Fibroblast of lung (primary cell): ENCODE data around the gene GPC3. TPM values are rescaled to one million over a fixed set of nuclear protein-coding genes. Genes with fewer than 3 reads are reported as not detected.

Experiments used
- DNase-seq, 2 donors: peaks; one replicate each; pipeline versions ENCODE4 v3.0.0 to v3.0.0-alpha.2; 2010; ENCODE audit warnings: low read depth in 2 of 2
- H2AFZ ChIP-seq: 2 replicates; pipeline ENCODE4 v1.5.1; 2012; ENCODE audit warnings: low read length, control low read depth, inconsistent platforms
- H3K27ac ChIP-seq: 2 replicates; pipeline ENCODE4 v1.5.1; 2011; ENCODE audit warnings: low read length, control low read depth; ENCODE audit not compliant: insufficient read depth
- H3K27me3 ChIP-seq: 2 replicates; pipeline ENCODE4 v1.5.1; 2011; ENCODE audit warnings: mild to moderate bottlenecking, low read length; ENCODE audit not compliant: control insufficient read depth, insufficient read depth
- H3K36me3 ChIP-seq: 2 replicates; pipeline ENCODE4 v1.5.1; 2011; ENCODE audit warnings: low read length; ENCODE audit not compliant: control insufficient read depth, insufficient read depth
- H3K4me1 ChIP-seq: 2 replicates; pipeline ENCODE4 v1.5.1; 2011; ENCODE audit warnings: low read length; ENCODE audit not compliant: control insufficient read depth, insufficient read depth; ENCODE audit errors: extremely low read depth
- H3K4me2 ChIP-seq: 2 replicates; pipeline ENCODE4 v1.5.1; 2011; ENCODE audit warnings: low read length, control low read depth; ENCODE audit not compliant: insufficient read depth; ENCODE audit errors: extremely low read depth
- H3K4me3 ChIP-seq, 4 experiments: fragments of 200-600 bp in 1 of 4; sonication (generic) in 1 of 4; replicated peaks in 1 of 4; 2 replicates each; pipeline ENCODE4 v1.5.1; 2011 to 2016; ENCODE audit warnings: low read length in 4 of 4, low read depth in 3 of 4, mild to moderate bottlenecking in 3 of 4, control low read depth in 2 of 4, inconsistent platforms in 1 of 4, mixed read lengths in 1 of 4; ENCODE audit not compliant: insufficient read depth in 1 of 4; ENCODE audit errors: control extremely low read depth in 1 of 4
- H3K79me2 ChIP-seq: 2 replicates; pipeline ENCODE4 v1.5.1; 2012; ENCODE audit warnings: mild to moderate bottlenecking, low read length, inconsistent platforms; ENCODE audit not compliant: control insufficient read depth, insufficient read depth
- H3K9ac ChIP-seq: 2 replicates; pipeline ENCODE4 v1.5.1; 2011; ENCODE audit warnings: mild to moderate bottlenecking, low read length, control low read depth; ENCODE audit not compliant: insufficient read depth
- H3K9me3 ChIP-seq: 2 replicates; pipeline ENCODE4 v1.5.1; 2012; ENCODE audit warnings: low read depth, low read length; ENCODE audit not compliant: control insufficient read depth, insufficient read depth
- H4K20me1 ChIP-seq: 2 replicates; pipeline ENCODE4 v1.5.1; 2011; ENCODE audit warnings: low read length; ENCODE audit not compliant: control insufficient read depth, insufficient read depth; ENCODE audit errors: extremely low read depth
- CTCF ChIP-seq, 2 donors: IDR thresholded peaks in 1 of 2; conservative IDR thresholded peaks in 1 of 2; 1 replicate in 1 of 2; 2 replicates in 1 of 2; pipeline ENCODE4 v1.5.1; 2011 to 2012; ENCODE audit warnings: low read length in 2 of 2, control low read depth in 1 of 2, inconsistent platforms in 1 of 2, low read depth in 1 of 2, mild to moderate bottlenecking in 1 of 2
- EZH2 ChIP-seq: IDR thresholded peaks from 2 replicates; pipeline ENCODE4 v1.5.1; 2012; ENCODE audit warnings: low read length, control low read depth, mild to moderate bottlenecking; ENCODE audit errors: missing control alignments
- polyA plus RNA-seq, 2 donors: library from polyadenylated mRNA; depleted of rRNA in 1 of 2; stranded (reverse) in 1 of 2; unstranded in 1 of 2; fragments of >200 nt; gene quantifications; 2 replicates each; pipeline ENCODE4 v1.2.1, GENCODE V29; 2011 to 2012; ENCODE audit warnings: missing spikeins in 1 of 2
- total RNA-seq: library from RNA; depleted of rRNA; stranded (reverse); fragments of >200 nt; gene quantifications from 2 replicates; pipeline ENCODE4 v1.2.1, GENCODE V29; 2014

Gene GPC3
- total and polyA plus RNA-seq, 2 donors (not counting 1 experiment from before 2014, with no cell fraction given), result 6.4 to 7.1 TPM

GRCh38 chrX:133566876-133567275 is 418.5 kb downstream of the GPC3 start:
- H3K27me3 ChIP-seq, result no peaks in the 10 kb centered on the region
- no peak overlapping the region for H2AFZ ChIP-seq
- no peak overlapping the region for H3K27ac ChIP-seq
- H3K9me3 ChIP-seq, result no peaks in the 10 kb centered on the region
- H3K9ac ChIP-seq, result no peak overlapping the region
- no peak for TF ChIP-seq CTCF (conservative IDR thresholded peaks at IDR 0.05 in 1 of 2, IDR thresholded peaks at IDR 0.05 in 1 of 2; ENCODE audit: low read depth in 1 of 2, low read length in 2 of 2)
- no peak for TF ChIP-seq EZH2
- no peaks in the 10 kb centered on the region for H3K79me2 ChIP-seq
- no peak for DNase-seq
- H3K36me3 ChIP-seq, result no peaks in the 10 kb centered on the region
- H4K20me1 ChIP-seq, result no peaks in the 10 kb centered on the region
- no peak overlapping the region for H3K4me2 ChIP-seq
- no peak overlapping the region for H3K4me3 ChIP-seq
- H3K4me1 ChIP-seq, result no peaks in the 10 kb centered on the region

GRCh38 chrX:133563705-133564104 is 421.7 kb downstream of the GPC3 start:
- no peaks in the 10 kb centered on the region for H3K36me3 ChIP-seq
- H3K9me3 ChIP-seq, result no peaks in the 10 kb centered on the region
- no peaks in the 10 kb centered on the region for H3K27me3 ChIP-seq
- H4K20me1 ChIP-seq, result no peaks in the 10 kb centered on the region
- no peak overlapping the region for H3K4me2 ChIP-seq
- no peaks in the 10 kb centered on the region for H3K4me1 ChIP-seq
- no peak for DNase-seq
- H3K79me2 ChIP-seq, result no peaks in the 10 kb centered on the region
- H3K4me3 ChIP-seq, result no peak overlapping the region
- no peak overlapping the region for H3K9ac ChIP-seq
- TF ChIP-seq CTCF (conservative IDR thresholded peaks at IDR 0.05 in 1 of 2, IDR thresholded peaks at IDR 0.05 in 1 of 2; ENCODE audit: low read depth in 1 of 2, low read length in 2 of 2) (no peak), EZH2 (no peak)
- no peak overlapping the region for H2AFZ ChIP-seq
- no peak overlapping the region for H3K27ac ChIP-seq

GRCh38 chrX:133561251-133561650 is 424.1 kb downstream of the GPC3 start:
- H3K36me3 ChIP-seq, result no peaks in the 10 kb centered on the region
- no peak for TF ChIP-seq EZH2
- no peak for TF ChIP-seq CTCF (conservative IDR thresholded peaks at IDR 0.05 in 1 of 2, IDR thresholded peaks at IDR 0.05 in 1 of 2; ENCODE audit: low read depth in 1 of 2, low read length in 2 of 2)
- no peak overlapping the region for H2AFZ ChIP-seq
- no peak overlapping the region for H3K4me3 ChIP-seq
- H3K27ac ChIP-seq, result no peak overlapping the region
- no peak overlapping the region for H3K9ac ChIP-seq
- no peaks in the 10 kb centered on the region for H3K4me1 ChIP-seq
- no peaks in the 10 kb centered on the region for H3K9me3 ChIP-seq
- no peaks in the 10 kb centered on the region for H3K27me3 ChIP-seq
- H4K20me1 ChIP-seq, result no peaks in the 10 kb centered on the region
- DNase-seq, result peak in 1 of 2 donors; percentile 54
- H3K79me2 ChIP-seq, result no peaks in the 10 kb centered on the region
- H3K4me2 ChIP-seq, result no peak overlapping the region
